HG03558 (cell line): ENCODE measurements around the gene CLEC18C.
"Not testable (repeated sequence)": the region's sequence is repeated elsewhere in the genome, so short reads cannot be mapped to it uniquely, and the experiment has no call there.

Source experiments
- ATAC-seq: cut with Tn5 transposase; IDR thresholded peaks from one replicate; pipeline ENCODE4 v1.9.1; 2021; ENCODE audit warnings: moderate number of reproducible peaks; ENCODE audit not compliant: unreplicated experiment; ENCODE audit errors: extremely low read depth

CLEC18C gene

DNA sequence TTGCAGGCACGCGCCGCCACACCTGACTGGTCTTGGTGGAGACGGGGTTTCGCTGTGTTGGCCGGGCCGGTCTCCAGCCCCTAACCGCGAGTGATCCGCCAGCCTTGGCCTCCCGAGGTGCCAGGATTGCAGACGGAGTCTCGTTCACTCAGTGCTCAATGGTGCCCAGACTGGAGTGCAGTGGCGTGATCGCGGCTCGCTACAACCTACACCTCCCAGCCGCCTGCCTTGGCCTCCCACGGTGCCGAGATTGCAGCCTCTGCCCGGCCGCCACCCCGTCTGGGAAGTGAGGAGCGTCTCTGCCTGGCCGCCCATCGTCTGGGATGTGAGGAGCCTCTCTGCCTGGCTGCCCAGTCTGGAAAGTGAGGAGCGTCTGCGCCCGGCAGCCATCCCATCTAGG lies 30.4 kb downstream of the CLEC18C start:
- not testable (repeated sequence) for ATAC-seq

DNA sequence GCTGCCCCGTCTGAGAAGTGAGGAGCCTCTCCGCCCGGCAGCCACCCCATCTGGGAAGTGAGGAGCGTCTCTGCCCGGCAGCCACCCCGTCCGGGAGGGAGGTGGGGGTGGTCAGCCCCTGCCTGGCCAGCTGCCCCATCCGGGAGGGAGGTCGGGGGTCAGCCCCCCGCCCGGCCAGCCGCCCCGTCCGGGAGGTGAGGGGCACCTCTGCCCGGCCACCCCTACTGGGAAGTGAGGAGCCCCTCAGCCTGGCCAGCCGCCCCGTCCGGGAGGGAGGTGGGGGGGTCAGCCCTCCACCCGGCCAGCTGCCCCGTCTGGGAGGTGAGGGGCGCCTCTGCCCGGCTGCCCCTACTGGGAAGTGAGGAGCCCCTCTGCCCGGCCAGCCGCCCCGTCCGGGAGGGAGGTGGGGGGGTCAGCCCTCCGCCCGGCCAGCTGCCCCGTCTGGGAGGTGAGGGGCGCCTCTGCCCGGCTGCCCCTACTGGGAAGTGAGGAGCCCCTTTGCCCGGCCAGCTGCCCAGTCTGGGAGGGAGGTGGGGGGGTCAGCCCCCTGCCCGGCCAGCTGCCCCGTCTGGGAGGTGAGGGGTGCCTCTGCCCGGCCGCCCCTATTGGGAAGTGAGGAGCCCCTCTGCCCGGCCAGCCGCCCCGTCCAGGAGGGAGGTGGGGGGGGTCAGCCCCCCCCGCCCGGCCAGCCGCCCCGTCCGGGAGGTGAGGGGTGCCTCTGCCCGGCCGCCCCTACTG lies 31.2 kb downstream of the CLEC18C start:
- ATAC-seq, result not testable (repeated sequence)

DNA sequence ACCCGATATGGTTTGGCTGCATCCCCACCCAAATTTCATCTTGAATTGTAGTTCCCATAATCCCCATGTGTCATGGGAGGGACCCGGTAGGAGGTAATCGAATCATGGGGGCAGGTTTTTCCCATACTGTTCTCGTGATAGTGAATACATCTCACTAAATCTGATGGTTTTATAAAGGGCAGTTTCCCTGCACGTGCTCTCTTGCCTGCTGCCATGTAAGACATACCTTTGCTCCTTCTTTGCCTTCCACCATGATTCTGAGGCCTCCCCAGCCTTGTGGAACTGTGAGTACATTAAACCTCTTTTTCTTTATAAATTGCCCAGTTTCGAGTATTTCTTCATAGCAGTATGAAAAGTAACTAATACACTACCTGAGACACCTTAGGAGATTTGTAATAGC lies 32.8 kb downstream of the CLEC18C start:
- ATAC-seq, result not testable (repeated sequence)

DNA sequence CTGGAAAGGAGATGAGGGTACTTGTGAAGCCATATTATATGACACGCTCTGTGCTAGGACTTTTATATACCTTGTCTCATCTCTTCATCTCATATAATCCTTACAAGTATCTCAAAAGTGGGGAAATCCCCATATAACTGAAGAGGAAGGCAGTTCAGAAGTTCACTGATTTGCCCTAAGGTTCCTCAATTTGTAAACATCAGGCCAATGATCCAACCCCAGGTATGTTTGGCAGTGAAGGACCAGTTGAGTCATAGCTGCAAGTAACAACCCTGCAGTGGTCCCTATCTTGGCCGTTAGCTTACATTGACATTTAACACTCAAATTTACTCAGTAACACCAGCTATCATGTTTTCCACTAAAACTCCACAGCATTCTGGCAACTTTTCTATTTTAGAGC lies 45.0 kb downstream of the CLEC18C start:
- ATAC-seq, result not testable (repeated sequence)

DNA sequence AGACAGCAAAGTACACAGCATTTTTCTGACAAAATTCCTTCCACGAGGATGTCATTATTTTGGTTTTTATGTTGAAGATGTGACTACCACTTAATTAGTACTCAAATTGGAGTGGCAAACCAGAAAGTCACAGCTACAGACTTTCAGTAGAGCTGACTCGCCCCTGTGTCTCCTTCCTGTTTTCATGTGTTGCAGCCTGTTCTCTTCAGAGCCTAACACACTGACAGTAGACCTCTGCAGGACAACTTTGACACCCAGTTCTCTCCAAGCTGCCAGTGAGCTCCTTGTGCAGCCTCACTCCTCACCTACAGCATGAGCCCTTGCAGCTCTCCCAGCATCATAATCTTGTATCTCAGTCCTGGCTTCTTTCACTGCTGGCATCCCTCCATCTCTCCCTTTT lies 49.0 kb downstream of the CLEC18C start:
- ATAC-seq, result not testable (repeated sequence)

DNA sequence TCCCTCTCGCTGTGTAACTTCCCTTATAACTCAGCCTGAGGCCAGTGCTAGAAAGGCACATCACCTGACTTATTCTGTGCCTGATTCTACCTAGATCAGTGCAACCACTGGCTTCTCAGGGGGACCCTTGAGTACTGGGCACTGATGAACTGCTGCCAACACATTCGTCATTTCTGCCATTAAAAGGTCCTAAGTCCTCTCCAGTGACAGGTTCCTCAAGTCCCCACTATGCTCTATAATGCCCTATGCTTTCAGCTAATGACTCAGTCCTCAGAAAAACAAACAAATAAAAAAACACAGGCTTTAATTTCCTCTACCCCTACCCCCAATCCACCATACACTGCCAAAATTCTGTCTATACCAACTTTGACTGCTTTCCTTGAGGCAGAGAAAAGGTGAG lies 49.6 kb downstream of the CLEC18C start:
- not testable (repeated sequence) for ATAC-seq

DNA sequence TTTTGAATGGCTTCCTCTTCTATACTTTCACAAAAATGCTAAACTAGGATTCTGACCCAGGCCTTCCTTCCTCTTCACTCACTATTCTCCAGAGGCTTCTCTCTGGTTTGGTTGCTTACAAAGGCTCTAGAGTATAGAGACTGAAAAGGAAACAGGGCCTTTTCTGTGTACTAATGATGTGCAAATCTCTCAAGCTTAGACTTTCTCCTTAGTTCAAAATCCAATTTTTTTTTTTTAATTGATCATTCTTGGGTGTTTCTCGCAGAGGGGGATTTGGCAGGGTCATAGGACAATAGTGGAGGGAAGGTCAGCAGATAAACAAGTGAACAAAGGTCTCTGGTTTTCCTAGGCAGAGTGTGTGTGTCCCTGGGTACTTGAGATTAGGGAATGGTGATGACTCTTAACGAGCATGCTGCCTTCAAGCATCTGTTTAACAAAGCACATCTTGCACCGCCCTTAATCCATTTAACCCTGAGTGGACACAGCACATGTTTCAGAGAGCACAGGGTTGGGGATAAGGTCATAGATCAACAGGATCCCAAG lies 50.5 kb downstream of the CLEC18C start:
- not testable (repeated sequence) for ATAC-seq

DNA sequence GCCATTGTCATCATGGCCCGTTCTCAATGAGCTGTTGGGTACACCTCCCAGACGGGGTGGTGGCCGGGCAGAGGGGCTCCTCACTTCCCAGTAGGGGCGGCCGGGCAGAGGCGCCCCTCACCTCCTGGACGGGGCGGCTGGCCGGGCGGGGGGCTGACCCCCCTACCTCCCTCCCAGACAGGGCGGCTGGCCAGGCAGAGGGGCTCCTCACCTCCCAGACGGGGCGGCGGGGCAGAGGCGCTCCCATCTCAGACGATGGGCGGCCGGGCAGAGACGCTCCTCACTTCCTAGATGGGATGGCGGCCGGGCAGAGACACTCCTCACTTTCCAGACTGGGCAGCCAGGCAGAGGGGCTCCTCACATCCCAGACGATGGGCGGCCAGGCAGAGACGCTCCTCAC lies 51.1 kb downstream of the CLEC18C start:
- not testable (repeated sequence) for ATAC-seq

DNA sequence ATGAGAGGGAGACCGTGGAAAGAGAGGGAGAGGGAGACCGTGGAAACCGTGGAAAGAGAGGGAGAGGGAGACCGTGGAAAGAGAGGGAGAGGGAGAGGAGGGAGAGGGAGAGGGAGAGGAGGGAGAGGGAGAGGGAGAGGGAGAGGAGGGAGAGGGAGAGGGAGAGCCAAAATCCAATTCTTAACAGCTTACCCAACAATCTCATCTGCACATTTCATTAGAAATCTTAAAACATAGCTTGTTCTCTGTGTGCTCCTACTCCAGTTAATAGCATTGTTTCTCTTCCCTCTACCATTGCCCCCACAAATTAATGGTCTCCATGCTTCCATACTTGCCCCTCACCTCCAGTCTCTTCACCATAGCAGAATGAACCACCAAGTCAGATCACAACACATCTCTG lies 51.8 kb downstream of the CLEC18C start:
- not testable (repeated sequence) for ATAC-seq

DNA sequence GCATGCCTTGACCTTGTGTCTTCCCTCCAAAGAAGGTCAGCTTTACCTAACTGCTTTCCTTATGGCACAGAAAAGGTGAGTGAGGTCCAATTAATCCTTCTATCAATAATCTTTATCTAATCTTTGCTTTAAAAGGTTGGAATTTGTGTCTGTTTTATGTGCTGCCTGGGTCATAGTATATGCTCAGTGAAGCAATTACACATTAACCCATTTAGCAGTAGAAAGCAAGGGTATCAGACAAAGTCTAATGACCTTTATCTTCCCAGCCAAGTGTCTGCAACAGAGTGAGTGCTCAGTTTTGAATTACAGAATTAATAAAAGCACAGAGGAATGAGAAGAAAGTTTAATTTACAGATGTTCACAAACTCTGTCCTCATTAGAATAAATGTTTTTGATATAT lies 52.4 kb downstream of the CLEC18C start:
- not testable (repeated sequence) for ATAC-seq

DNA sequence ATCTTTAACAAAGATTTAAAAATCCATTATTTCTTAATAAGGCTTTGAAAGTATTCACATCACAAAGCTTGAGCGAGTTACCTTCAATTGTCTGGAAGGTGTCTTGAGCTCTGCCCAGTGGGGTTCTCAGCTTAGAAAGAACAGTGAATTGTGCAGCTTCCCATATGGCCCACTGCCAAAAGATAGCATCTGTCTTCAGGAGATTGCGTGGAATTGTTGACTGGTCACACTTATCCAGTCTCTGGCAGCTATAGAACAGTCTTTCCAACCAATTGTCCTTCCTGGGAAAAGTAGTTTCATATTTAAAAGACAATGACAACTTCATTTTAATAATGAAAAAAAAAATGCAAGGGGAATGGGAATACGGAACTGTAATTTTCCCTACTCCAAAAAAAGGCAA lies 58.2 kb downstream of the CLEC18C start:
- not testable (repeated sequence) for ATAC-seq
